T1000 (cell line): ENCODE data around the gene FTSJ1.

Source experiments
- DNase-seq: peaks from one replicate; lab custom pipeline; 2025; ENCODE audit warnings: mixed read lengths; lab: John Stamatoyannopoulos, UW

Gene FTSJ1

GRCh38 chrX:48470833-48471118 lies 5.2 kb upstream of the FTSJ1 start:
- DNase-seq = no peak

- DNase-seq = no peak
These were observed 4.5 kb upstream of the FTSJ1 start for GRCh38 chrX:48471504-48471903.

- DNase-seq = no peak
These were observed 3.8 kb upstream of the FTSJ1 start for GRCh38 chrX:48472225-48472624.

GRCh38 chrX:48472851-48473703 lies 2.9 kb upstream of the FTSJ1 start:
- no peak for DNase-seq

GRCh38 chrX:48473704-48473990 lies 2.4 kb upstream of the FTSJ1 start:
- DNase-seq = no peak

- DNase-seq = no peak
These were observed 1.9 kb upstream of the FTSJ1 start for GRCh38 chrX:48474127-48474526.

- DNase-seq = no peak
These were observed 1.4 kb upstream of the FTSJ1 start for GRCh38 chrX:48474581-48474980.

- no peak for DNase-seq
These were observed 703 bp upstream of the FTSJ1 start for GRCh38 chrX:48475296-48475695.

GRCh38 chrX:48476919-48477318 lies 920 bp downstream of the FTSJ1 start:
- no peak for DNase-seq

- no peak for DNase-seq
These were observed 2.2 kb downstream of the FTSJ1 start for GRCh38 chrX:48477960-48478755.

- DNase-seq = no peak
These were observed 2.8 kb downstream of the FTSJ1 start for GRCh38 chrX:48478806-48479205.

- DNase-seq = no peak
These were observed 4.1 kb downstream of the FTSJ1 start for GRCh38 chrX:48480142-48480541.

- no peak for DNase-seq
These were observed 4.6 kb downstream of the FTSJ1 start for GRCh38 chrX:48480583-48480982.

- no peak for DNase-seq
These were observed 6.5 kb downstream of the FTSJ1 start for GRCh38 chrX:48482526-48482925.

GRCh38 chrX:48487362-48487798 lies 11.4 kb downstream of the FTSJ1 start:
- peak; percentile 44 for DNase-seq

- no peak for DNase-seq
These were observed 12.0 kb downstream of the FTSJ1 start for GRCh38 chrX:48488034-48488433.

GRCh38 chrX:48489296-48489695 lies 13.3 kb downstream of the FTSJ1 start:
- no peak for DNase-seq

- no peak for DNase-seq
These were observed 13.9 kb downstream of the FTSJ1 start for GRCh38 chrX:48489892-48490291.

GRCh38 chrX:48490661-48491060 lies 14.7 kb downstream of the FTSJ1 start:
- no peak for DNase-seq

GRCh38 chrX:48491809-48492208 lies 15.8 kb downstream of the FTSJ1 start:
- DNase-seq = no peak

- peak; percentile 16 for DNase-seq
These were observed 16.4 kb downstream of the FTSJ1 start for GRCh38 chrX:48492293-48492910.

GRCh38 chrX:48493890-48494364 lies 17.9 kb downstream of the FTSJ1 start:
- DNase-seq = no peak

GRCh38 chrX:48496660-48497059 lies 20.7 kb downstream of the FTSJ1 start:
- DNase-seq = no peak
